HFFc6 (cell line): ENCODE measurements around the gene IFNK. TPM values are rescaled to one million over a fixed set of nuclear protein-coding genes. Genes with fewer than 3 reads are reported as not detected.

Experiments used
- DNase-seq: peaks from one replicate; pipeline ENCODE4 v3.0.0-alpha.2; 2018
- H3K27ac Mint-ChIP-seq: 2 replicates; pipeline ENCODE4 v1.8.0; 2020; ENCODE audit warnings: mild to moderate bottlenecking, mixed read lengths
- H3K27me3 Mint-ChIP-seq: 2 replicates; pipeline ENCODE4 v1.8.0; 2021; ENCODE audit warnings: mild to moderate bottlenecking, moderate library complexity, mixed read lengths; ENCODE audit not compliant: insufficient read depth
- H3K36me3 Mint-ChIP-seq: 2 replicates; pipeline ENCODE4 v1.8.0; 2021; ENCODE audit warnings: low read depth, mixed read lengths
- H3K4me1 Mint-ChIP-seq: 2 replicates; pipeline ENCODE4 v1.8.0; 2020; ENCODE audit warnings: low read depth, mixed read lengths
- H3K4me3 Mint-ChIP-seq: 2 replicates; pipeline ENCODE4 v1.8.0; 2020; ENCODE audit warnings: mild to moderate bottlenecking, moderate library complexity, mixed read lengths
- H3K9me3 Mint-ChIP-seq: 2 replicates; pipeline ENCODE4 v1.8.0; 2020; ENCODE audit warnings: mild to moderate bottlenecking, mixed read lengths
- total RNA-seq, 6 experiments: library from RNA; stranded (reverse); fragmentation: NEBNext Ultra II Directional; extraction: Animal tissue kit (Norgen Biotek cat#: 25700); gene quantifications; 2 replicates in 1 of 6; 3 replicates in 5 of 6; pipeline ENCODE4 v1.2.3, GENCODE V29; 2021
- TF ChIP-seq, protein P1 (sequence below): fragments of 200-600 bp; sonication (generic); IDR thresholded peaks from 2 replicates; pipeline ENCODE4 v1.5.0; 2021; ENCODE audit warnings: antibody characterized with exemption, mild to moderate bottlenecking

Gene IFNK
- total RNA-seq, 6 experiments from 2014 or later, result not detected

DNA sequence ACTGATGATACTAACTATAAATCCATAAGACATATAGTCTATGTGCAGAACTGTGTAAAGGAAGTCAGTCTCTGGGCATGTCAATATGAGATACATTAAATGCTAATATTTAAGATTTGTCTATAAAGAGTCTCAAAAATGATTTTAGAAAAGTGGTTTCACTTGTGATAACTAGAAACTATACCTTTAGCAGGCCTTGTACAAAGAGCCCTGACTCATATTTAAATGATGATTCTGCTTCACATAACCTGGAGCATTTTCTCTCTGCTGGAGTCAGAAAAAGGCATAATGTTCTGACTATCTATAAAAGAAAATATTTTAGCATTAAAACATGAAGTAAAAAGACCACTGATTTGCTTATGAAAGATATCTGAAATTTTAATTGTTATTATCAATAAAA, 34.2 kb downstream of the IFNK start:
- H3K27ac Mint-ChIP-seq, result no peak overlapping the region
- no peak overlapping the region for H3K4me3 Mint-ChIP-seq
- H3K9me3 Mint-ChIP-seq, result no peaks in the 10 kb centered on the region
- no peak for DNase-seq
- no peaks in the 10 kb centered on the region for H3K36me3 Mint-ChIP-seq
- no peaks in the 10 kb centered on the region for H3K27me3 Mint-ChIP-seq
- no peaks in the 10 kb centered on the region for H3K4me1 Mint-ChIP-seq
- TF ChIP-seq, protein P1, sequence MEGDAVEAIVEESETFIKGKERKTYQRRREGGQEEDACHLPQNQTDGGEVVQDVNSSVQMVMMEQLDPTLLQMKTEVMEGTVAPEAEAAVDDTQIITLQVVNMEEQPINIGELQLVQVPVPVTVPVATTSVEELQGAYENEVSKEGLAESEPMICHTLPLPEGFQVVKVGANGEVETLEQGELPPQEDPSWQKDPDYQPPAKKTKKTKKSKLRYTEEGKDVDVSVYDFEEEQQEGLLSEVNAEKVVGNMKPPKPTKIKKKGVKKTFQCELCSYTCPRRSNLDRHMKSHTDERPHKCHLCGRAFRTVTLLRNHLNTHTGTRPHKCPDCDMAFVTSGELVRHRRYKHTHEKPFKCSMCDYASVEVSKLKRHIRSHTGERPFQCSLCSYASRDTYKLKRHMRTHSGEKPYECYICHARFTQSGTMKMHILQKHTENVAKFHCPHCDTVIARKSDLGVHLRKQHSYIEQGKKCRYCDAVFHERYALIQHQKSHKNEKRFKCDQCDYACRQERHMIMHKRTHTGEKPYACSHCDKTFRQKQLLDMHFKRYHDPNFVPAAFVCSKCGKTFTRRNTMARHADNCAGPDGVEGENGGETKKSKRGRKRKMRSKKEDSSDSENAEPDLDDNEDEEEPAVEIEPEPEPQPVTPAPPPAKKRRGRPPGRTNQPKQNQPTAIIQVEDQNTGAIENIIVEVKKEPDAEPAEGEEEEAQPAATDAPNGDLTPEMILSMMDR, result no peak

DNA sequence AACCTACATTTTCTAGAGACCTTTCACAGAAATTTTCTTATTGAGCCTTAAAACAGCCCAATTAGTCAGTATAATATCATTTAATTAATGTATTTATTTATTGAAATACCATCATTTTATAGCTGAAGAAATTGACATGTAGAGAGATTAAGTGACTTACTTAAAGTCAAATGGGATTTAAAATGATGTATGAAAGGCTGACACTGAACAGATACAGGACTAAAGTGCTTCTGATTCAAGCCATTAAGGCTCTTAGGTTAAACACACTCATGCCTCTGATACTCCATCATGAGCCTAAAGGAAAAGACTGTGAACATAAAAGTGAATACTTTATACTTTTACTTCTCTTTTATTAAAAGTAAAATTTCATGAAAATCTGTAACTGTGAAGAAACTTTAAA, 36.4 kb downstream of the IFNK start:
- TF ChIP-seq, protein P1, result no peak
- H3K4me1 Mint-ChIP-seq, result no peaks in the 10 kb centered on the region
- no peak for DNase-seq

DNA sequence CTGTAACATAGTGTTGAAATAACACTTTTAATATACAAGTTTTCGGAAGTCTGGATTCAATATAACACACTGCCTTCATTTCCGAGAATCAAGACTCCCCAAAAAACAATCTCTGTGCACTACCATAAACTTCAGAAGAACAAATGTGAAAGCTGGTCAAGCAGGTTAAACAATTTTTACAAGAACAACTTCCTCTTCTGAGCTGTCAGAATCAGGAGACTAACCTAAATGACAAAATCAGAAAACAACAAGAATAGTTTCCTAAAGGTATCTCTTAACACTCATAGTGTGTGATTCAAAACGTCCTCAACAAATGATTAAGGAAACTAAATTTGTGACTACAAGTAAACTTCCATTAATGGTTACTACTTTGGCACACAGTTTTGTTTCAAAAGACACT, 37.6 kb downstream of the IFNK start:
- no peaks in the 10 kb centered on the region for H3K27me3 Mint-ChIP-seq
- no peaks in the 10 kb centered on the region for H3K36me3 Mint-ChIP-seq
- no peak overlapping the region for H3K27ac Mint-ChIP-seq
- TF ChIP-seq, protein P1, result no peak
- no peak for DNase-seq
- H3K9me3 Mint-ChIP-seq, result no peaks in the 10 kb centered on the region
- H3K4me3 Mint-ChIP-seq, result no peak overlapping the region
- no peaks in the 10 kb centered on the region for H3K4me1 Mint-ChIP-seq

More for the DNA sequence above, 36.4 kb downstream of the IFNK start:
- H3K36me3 Mint-ChIP-seq, result no peaks in the 10 kb centered on the region
- no peaks in the 10 kb centered on the region for H3K27me3 Mint-ChIP-seq
- no peak overlapping the region for H3K27ac Mint-ChIP-seq
- no peak overlapping the region for H3K4me3 Mint-ChIP-seq
- no peaks in the 10 kb centered on the region for H3K9me3 Mint-ChIP-seq

DNA sequence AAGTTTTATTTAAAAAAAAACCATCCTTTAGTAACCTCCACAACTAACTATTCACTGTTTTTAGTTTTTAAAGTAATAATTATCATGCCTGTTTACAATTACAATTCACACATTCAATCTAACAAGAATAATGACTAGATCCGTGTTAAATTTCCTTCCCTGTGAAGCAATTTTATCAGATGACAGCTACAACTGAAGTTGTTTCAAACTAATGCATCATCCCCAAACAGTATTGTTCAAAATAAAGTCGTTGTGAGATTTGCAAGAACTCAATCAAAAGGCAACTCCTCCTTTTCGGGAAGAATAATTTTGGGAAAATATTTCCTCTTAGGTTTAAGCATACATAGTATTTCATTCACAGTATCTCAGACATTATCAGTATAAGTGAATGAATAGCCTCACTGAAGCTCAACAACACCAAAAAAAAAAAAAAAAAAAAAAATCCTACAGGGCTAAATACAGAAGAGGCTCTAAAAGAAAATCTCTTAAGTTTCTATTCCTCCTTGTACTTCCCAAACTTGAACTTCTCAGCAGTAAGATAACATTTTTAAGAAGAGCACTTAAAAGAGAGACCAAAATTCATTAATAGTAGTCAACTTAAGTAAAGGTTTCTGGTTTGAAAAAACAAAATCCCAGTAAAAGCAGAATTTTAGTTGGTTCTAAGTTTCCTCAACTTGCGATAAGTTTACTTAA, 39.8 kb downstream of the IFNK start:
- Mint-ChIP-seq H3K27me3 (no peaks in the 10 kb centered on the region), H3K4me3 (no peak overlapping the region), H3K27ac (no peak overlapping the region), H3K9me3 (no peaks in the 10 kb centered on the region), H3K4me1 (no peaks in the 10 kb centered on the region), H3K36me3 (no peaks in the 10 kb centered on the region)
- DNase-seq, result no peak
- TF ChIP-seq, protein P1, result no peak

DNA sequence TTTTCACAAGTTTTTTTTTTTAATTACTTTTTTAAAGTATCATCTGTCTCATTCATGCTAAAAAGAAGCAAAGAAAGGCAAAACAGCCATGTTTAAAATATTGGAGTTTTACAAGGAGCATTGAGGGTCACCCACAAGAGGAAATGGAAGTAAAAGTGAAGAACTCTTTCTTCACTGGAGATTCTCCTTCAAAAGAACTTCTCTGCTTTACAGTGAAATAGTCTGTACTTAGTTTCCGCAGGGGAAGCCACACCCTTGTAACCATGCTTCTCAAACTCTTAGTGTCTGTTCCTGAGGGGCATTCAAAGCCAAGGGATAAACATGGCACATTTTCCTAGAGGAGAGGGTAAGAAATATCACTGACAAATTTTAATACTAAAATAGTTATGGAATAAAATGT, 40.6 kb downstream of the IFNK start:
- TF ChIP-seq, protein P1, result no peak
- no peaks in the 10 kb centered on the region for H3K27me3 Mint-ChIP-seq
- no peak overlapping the region for H3K27ac Mint-ChIP-seq
- H3K9me3 Mint-ChIP-seq, result no peaks in the 10 kb centered on the region
- DNase-seq, result no peak
- H3K4me1 Mint-ChIP-seq, result no peaks in the 10 kb centered on the region
- H3K36me3 Mint-ChIP-seq, result no peaks in the 10 kb centered on the region
- H3K4me3 Mint-ChIP-seq, result no peak overlapping the region
